ENCODE measurements around the gene CLPTM1.
"Not testable (repeated sequence)": the region's sequence is repeated elsewhere in the genome, so short reads cannot be mapped to it uniquely, and the experiment has no call there.

Gene CLPTM1

DNA sequence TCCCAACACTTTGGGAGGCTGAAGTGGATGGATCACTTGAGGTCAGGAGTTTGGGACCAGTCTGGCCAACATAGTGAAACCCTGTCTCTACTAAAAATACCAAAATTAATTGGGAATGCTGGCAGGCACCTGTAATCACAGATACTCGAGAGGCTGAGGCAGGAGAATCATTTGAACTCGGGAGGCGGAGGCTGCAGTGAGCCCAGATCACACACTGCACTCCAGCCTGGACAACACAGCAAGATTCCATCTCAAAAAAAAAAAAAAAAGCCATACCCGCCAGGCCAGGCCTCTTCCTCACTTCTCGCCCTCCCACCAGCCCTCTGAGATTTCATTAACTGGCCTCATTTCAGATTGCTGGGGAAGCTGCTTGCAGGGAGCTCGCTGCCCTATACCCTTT lies 38.3 kb downstream of the CLPTM1 start:
- Histone ChIP-seq H3K4me3 (ENCODE audit: low read depth in 1 of 2, low read length in 1 of 2) (no peak overlapping the region), H3K36me3 (peaks cover 55% of the 10 kb centered on the region), H3K27me3 (no peaks in the 10 kb centered on the region), H3K9me3 (no peaks in the 10 kb centered on the region), H3K27ac (no peak overlapping the region), H3K4me1 (ENCODE audit: control insufficient read depth in 1 of 2, insufficient read depth in 1 of 2, low read depth in 1 of 2, low read length in 1 of 2) (no peaks in the 10 kb centered on the region)
- no peak for TF ChIP-seq CTCF (IDR thresholded peaks at IDR 0.05)

GRCh38 chr19:44993926-44994537 lies 38.9 kb downstream of the CLPTM1 start:
- no peak for TF ChIP-seq CTCF (IDR thresholded peaks at IDR 0.05)
- no peak overlapping the region for H3K27ac ChIP-seq
- no peak overlapping the region for H3K4me3 ChIP-seq (ENCODE audit: low read depth in 1 of 2, low read length in 1 of 2)
- no peaks in the 10 kb centered on the region for H3K27me3 ChIP-seq
- H3K4me1 ChIP-seq (ENCODE audit: control insufficient read depth in 1 of 2, insufficient read depth in 1 of 2, low read depth in 1 of 2, low read length in 1 of 2): no peaks in the 10 kb centered on the region
- H3K36me3 ChIP-seq: peaks cover 50% of the 10 kb centered on the region
- no peaks in the 10 kb centered on the region for H3K9me3 ChIP-seq

GRCh38 chr19:44998025-44998424 lies 42.8 kb downstream of the CLPTM1 start:
- Histone ChIP-seq H3K27ac (no peak overlapping the region), H3K9me3 (no peaks in the 10 kb centered on the region), H3K36me3 (peaks cover 10% of the 10 kb centered on the region), H3K27me3 (no peaks in the 10 kb centered on the region), H3K4me1 (ENCODE audit: control insufficient read depth in 1 of 2, insufficient read depth in 1 of 2, low read depth in 1 of 2, low read length in 1 of 2) (peaks cover 10 to 13% of the 10 kb centered on the region in 2 experiments), H3K4me3 (ENCODE audit: low read depth in 1 of 2, low read length in 1 of 2) (no peak overlapping the region)
- TF ChIP-seq CTCF (IDR thresholded peaks at IDR 0.05): no peak

DNA sequence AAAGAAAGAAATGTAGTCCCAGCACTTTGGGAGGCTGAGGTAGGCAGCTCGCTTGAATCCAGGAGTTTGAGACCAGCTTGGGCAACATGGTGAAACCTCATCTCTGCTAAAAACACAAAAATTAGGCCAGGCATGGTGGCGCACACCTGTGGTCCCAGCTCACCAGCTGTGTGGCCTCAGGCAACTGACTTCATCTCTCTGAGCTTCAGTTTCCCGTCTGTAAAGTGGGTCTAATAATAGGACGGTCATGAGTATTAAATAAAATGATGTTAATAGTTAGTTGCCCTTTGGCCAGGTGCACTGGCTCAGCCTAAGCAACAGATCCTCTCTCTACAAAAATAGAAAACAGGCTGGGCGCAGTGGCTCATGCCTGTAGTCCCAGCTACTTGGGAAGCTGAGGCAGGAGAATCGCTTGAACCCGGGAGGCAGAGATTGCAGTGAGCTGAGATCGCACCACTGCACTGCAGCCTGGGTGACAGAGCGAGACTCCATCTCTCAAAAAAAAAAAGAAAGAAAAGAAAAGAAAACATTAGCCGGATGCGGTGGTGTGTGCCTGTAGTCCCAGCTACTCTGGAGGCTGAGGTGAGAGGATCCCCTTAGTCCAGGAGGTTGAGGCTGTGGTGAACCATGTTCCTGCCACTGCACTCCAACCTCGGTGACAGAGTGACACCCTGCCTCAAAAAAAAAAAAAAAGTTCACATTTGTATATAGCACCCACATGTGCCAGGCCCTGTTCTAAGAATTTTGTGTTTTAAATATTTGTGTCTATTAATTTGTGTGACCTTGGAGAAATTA lies 44.1 kb downstream of the CLPTM1 start:
- not testable (repeated sequence) for H3K9me3 ChIP-seq; H3K36me3 ChIP-seq; H3K27ac ChIP-seq; H3K4me3 ChIP-seq (ENCODE audit: low read depth in 1 of 2, low read length in 1 of 2); H3K27me3 ChIP-seq
- H3K4me1 ChIP-seq (ENCODE audit: control insufficient read depth in 1 of 2, insufficient read depth in 1 of 2, low read depth in 1 of 2, low read length in 1 of 2): peaks cover 10 to 13% of the 10 kb centered on the region in 2 experiments

GRCh38 chr19:45000665-45001064 lies 45.5 kb downstream of the CLPTM1 start:
- peak overlapping the region; percentile 100 for H3K27ac ChIP-seq
- peak overlapping the region; percentile 46 to 56 for H3K4me3 ChIP-seq (ENCODE audit: low read depth in 1 of 2, low read length in 1 of 2)
- H3K36me3 ChIP-seq, H3K9me3 ChIP-seq, H3K27me3 ChIP-seq: not testable (repeated sequence)
- peaks cover 10 to 13% of the 10 kb centered on the region in 2 experiments for H3K4me1 ChIP-seq (ENCODE audit: control insufficient read depth in 1 of 2, insufficient read depth in 1 of 2, low read depth in 1 of 2, low read length in 1 of 2)

GRCh38 chr19:45001087-45001739 lies 46.0 kb downstream of the CLPTM1 start, which contains the start of gene RELB:
Gene RELB (plus strand): TSS chr19:45001464. CDS start chr19:45001580, 116 bp downstream.
- no peak for TF ChIP-seq CTCF (IDR thresholded peaks at IDR 0.05)
- Histone ChIP-seq H3K27ac (peak within 1 kb of the TSS; percentile 100), H3K4me3 (ENCODE audit: low read depth in 1 of 2, low read length in 1 of 2) (peak within 1 kb of the TSS; percentile 70 to 91), H3K4me1 (ENCODE audit: control insufficient read depth in 1 of 2, insufficient read depth in 1 of 2, low read depth in 1 of 2, low read length in 1 of 2) (peaks cover 10 to 13% of the 10 kb centered on the region in 2 experiments), H3K36me3 (peaks cover 4% of the 10 kb centered on the region), H3K9me3 (no peaks in the 10 kb centered on the region), H3K27me3 (no peaks in the 10 kb centered on the region)
